GM12891 (cell line): Measurements from ENCODE around the gene EXPH5.

Source experiments
- PAX5 ChIP-seq: IDR thresholded peaks from 2 replicates; pipeline ENCODE4 v1.6.1; 2011; ENCODE audit warnings: low read length, moderate library complexity, mild to moderate bottlenecking; ENCODE audit not compliant: insufficient read depth, severe bottlenecking
- POLR2A ChIP-seq: IDR thresholded peaks from 2 replicates; pipeline ENCODE4 v1.6.1; 2011; ENCODE audit warnings: low read depth, low read length, control low read depth

- TF ChIP-seq POLR2A (no peak), PAX5 (no peak)
Observed at GRCh38 chr11:108543316-108543964, 50.1 kb downstream of the EXPH5 start.
